Measurements from ENCODE around the gene PTPRD. TPM values are rescaled to one million over a fixed set of nuclear protein-coding genes. Genes with fewer than 3 reads are reported as not detected.

Gene PTPRD
- total RNA-seq, 1 experiment from 2014 or later, result 32.5 TPM

DNA sequence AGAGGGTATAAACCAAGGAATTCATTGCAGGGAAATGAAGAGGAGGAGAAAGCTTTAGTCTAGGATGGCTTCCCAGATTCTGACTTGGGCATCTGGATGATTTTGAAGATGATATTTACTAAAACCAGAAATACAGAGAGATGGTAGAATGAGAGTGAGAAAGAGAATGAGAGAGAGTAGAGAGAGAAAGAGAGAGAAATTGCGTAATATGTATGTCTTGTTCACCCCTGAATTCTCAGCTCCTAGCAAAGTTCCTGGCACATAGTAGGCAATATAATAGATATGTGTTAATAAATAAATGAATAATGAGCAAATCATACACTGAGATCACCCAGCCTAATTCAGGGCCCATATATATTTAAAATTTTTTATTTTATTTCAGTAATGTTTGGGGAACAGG, 1723.7 kb downstream of the PTPRD start:
- H2BK5ac ChIP-seq (ENCODE audit: insufficient read length, low read length), result no peak overlapping the region
- H3K27ac ChIP-seq (ENCODE audit: insufficient read length, low read depth, low read length), result no peak overlapping the region
- H4K91ac ChIP-seq (ENCODE audit: insufficient read length, low read depth, low read length), result no peak overlapping the region
- Mint-ChIP-seq H3K9me3 (no peaks in the 10 kb centered on the region), H3K27me3 (ENCODE audit: low read depth) (no peaks in the 10 kb centered on the region), H3K4me1 (peaks cover 12 to 14% of the 10 kb centered on the region in 2 experiments), H3K4me3 (no peak overlapping the region), H3K27ac (no peak overlapping the region), H3K36me3 (ENCODE audit: insufficient read depth in 1 of 3, low read depth in 3 of 3) (no peaks in the 10 kb centered on the region; a peak in 1 of 7 replicates)
- H3K23ac ChIP-seq (ENCODE audit: insufficient read length, low read depth, low read length), result no peak overlapping the region
- no peak overlapping the region for H3K18ac ChIP-seq (ENCODE audit: insufficient read length, low read depth, low read length)
- WGBS (ENCODE audit: extremely low coverage, insufficient read length, low lambda C conversion rate), result 100% methylated on average over 1 of the region's 1 CpG
- H3K79me2 ChIP-seq (ENCODE audit: insufficient read depth, low read length), result no peaks in the 10 kb centered on the region
- no peak overlapping the region for H4K8ac ChIP-seq (replicated peaks; ENCODE audit: insufficient read length, low read depth, low read length)
- H2BK120ac ChIP-seq (ENCODE audit: low read depth, low read length, poor library complexity, severe bottlenecking), result no peak overlapping the region
- no peak overlapping the region for H3K4ac ChIP-seq (ENCODE audit: low read depth, low read length)
- H3K27me3 ChIP-seq (ENCODE audit: insufficient read depth, low read length), result no peaks in the 10 kb centered on the region
- H3K23me2 ChIP-seq (ENCODE audit: insufficient read length, low read depth, low read length, poor library complexity, severe bottlenecking), result no peaks in the 10 kb centered on the region
- no peaks in the 10 kb centered on the region for H4K20me1 ChIP-seq (ENCODE audit: control insufficient read depth, insufficient read depth, insufficient read length)
- no peak overlapping the region for H3K9ac ChIP-seq (ENCODE audit: extremely low read depth, insufficient read length, low read length)
- H2BK15ac ChIP-seq (ENCODE audit: low read depth, low read length), result no peak overlapping the region
- TF ChIP-seq, protein P1, sequence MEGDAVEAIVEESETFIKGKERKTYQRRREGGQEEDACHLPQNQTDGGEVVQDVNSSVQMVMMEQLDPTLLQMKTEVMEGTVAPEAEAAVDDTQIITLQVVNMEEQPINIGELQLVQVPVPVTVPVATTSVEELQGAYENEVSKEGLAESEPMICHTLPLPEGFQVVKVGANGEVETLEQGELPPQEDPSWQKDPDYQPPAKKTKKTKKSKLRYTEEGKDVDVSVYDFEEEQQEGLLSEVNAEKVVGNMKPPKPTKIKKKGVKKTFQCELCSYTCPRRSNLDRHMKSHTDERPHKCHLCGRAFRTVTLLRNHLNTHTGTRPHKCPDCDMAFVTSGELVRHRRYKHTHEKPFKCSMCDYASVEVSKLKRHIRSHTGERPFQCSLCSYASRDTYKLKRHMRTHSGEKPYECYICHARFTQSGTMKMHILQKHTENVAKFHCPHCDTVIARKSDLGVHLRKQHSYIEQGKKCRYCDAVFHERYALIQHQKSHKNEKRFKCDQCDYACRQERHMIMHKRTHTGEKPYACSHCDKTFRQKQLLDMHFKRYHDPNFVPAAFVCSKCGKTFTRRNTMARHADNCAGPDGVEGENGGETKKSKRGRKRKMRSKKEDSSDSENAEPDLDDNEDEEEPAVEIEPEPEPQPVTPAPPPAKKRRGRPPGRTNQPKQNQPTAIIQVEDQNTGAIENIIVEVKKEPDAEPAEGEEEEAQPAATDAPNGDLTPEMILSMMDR (conservative IDR thresholded peaks at IDR 0.05), result no peak
- no peak overlapping the region for H2AK5ac ChIP-seq (ENCODE audit: insufficient read length, low read length)
- H3K14ac ChIP-seq (ENCODE audit: insufficient read depth, low read length), result no peak overlapping the region
- H3K4me2 ChIP-seq (ENCODE audit: insufficient read depth, insufficient read length, low read length), result no peak overlapping the region
- no peak overlapping the region for H3T11ph ChIP-seq (ENCODE audit: low read length)
- no peak overlapping the region for H4K5ac ChIP-seq (ENCODE audit: insufficient read length, low read depth, low read length)
- H3K79me1 ChIP-seq (ENCODE audit: insufficient read depth, low read depth, low read length, poor library complexity, severe bottlenecking), result no peaks in the 10 kb centered on the region
- H2AFZ ChIP-seq (ENCODE audit: low read length), result no peak overlapping the region
- no peak overlapping the region for H2BK20ac ChIP-seq (ENCODE audit: low read depth, low read length, poor library complexity, severe bottlenecking)
- no peaks in the 10 kb centered on the region for H3K4me1 ChIP-seq (ENCODE audit: insufficient read depth, low read length)
- H3K9me3 ChIP-seq (ENCODE audit: control insufficient read depth, low read depth, low read length), result no peaks in the 10 kb centered on the region
- no peak overlapping the region for H3K56ac ChIP-seq (ENCODE audit: insufficient read length, low read depth, low read length)
- no peak overlapping the region for H2BK12ac ChIP-seq (ENCODE audit: insufficient read length, low read depth, low read length)
- DNase-seq, result no peak

Data from H9 (cell line).